GM19240 (cell line): Measurements from ENCODE around the gene OR2K2.
"Not testable (repeated sequence)": the region's sequence is repeated elsewhere in the genome, so short reads cannot be mapped to it uniquely, and the experiment has no call there.

Experiments
- DNase-seq: peaks from one replicate; pipeline ENCODE4 v3.0.0; 2011; ENCODE audit warnings: low spot score; ENCODE audit not compliant: insufficient read length

The OR2K2 gene

GRCh38 chr9:111330124-111330523, at the start of gene OR2K2:
TSS of gene OR2K2 (minus strand) at chr9:111330224. CDS start at chr9:111328433, 1,791 bp downstream.
- DNase-seq = no peak

- no peak for DNase-seq
These were observed 46.0 kb upstream of the OR2K2 start for GRCh38 chr9:111375817-111376564.

- DNase-seq = no peak
These were observed 45.0 kb upstream of the OR2K2 start for GRCh38 chr9:111375062-111375461.

GRCh38 chr9:111372297-111372696, 42.3 kb upstream of the OR2K2 start:
- DNase-seq = no peak

GRCh38 chr9:111366978-111367377, 37.0 kb upstream of the OR2K2 start:
- no peak for DNase-seq

- no peak for DNase-seq
These were observed 32.5 kb upstream of the OR2K2 start for GRCh38 chr9:111362526-111362925.

- DNase-seq = no peak
These were observed 30.9 kb upstream of the OR2K2 start for GRCh38 chr9:111360881-111361280.

- DNase-seq = no peak
These were observed 26.6 kb upstream of the OR2K2 start for GRCh38 chr9:111356481-111357244.

GRCh38 chr9:111352545-111352944, 22.5 kb upstream of the OR2K2 start:
- no peak for DNase-seq

- no peak for DNase-seq
These were observed 20.5 kb upstream of the OR2K2 start for GRCh38 chr9:111350556-111350955.

- no peak for DNase-seq
These were observed 19.7 kb upstream of the OR2K2 start for GRCh38 chr9:111349766-111350165.

- no peak for DNase-seq
These were observed 18.8 kb upstream of the OR2K2 start for GRCh38 chr9:111348821-111349271.

- DNase-seq = not testable (repeated sequence)
These were observed 4.4 kb upstream of the OR2K2 start for GRCh38 chr9:111334318-111334863.

GRCh38 chr9:111320631-111321030, 9.4 kb downstream of the OR2K2 start:
- no peak for DNase-seq

- DNase-seq = no peak
These were observed 13.2 kb downstream of the OR2K2 start for GRCh38 chr9:111316796-111317195.

- DNase-seq = no peak
These were observed 24.1 kb downstream of the OR2K2 start for GRCh38 chr9:111305914-111306313.

- not testable (repeated sequence) for DNase-seq
These were observed 26.0 kb downstream of the OR2K2 start for GRCh38 chr9:111304000-111304399.

- no peak for DNase-seq
These were observed 28.8 kb downstream of the OR2K2 start for GRCh38 chr9:111301195-111301594.

- no peak for DNase-seq
These were observed 29.8 kb downstream of the OR2K2 start for GRCh38 chr9:111300140-111300735.

- DNase-seq = not testable (repeated sequence)
These were observed 30.4 kb downstream of the OR2K2 start for GRCh38 chr9:111299599-111299966.

- no peak for DNase-seq
These were observed 31.1 kb downstream of the OR2K2 start for GRCh38 chr9:111298731-111299598.
